PFSK-1 (cell line): Measurements from ENCODE around the gene NCOA7.

Source experiments
- FOXP2 ChIP-seq: optimal IDR thresholded peaks from 2 replicates; pipeline ENCODE3; 2011; ENCODE audit warnings: borderline replicate concordance, control low read depth, inconsistent platforms; ENCODE audit not compliant: insufficient read depth; ENCODE audit errors: extremely low read length, extremely low read depth
- POLR2AphosphoS5 ChIP-seq: IDR thresholded peaks from 2 replicates; pipeline ENCODE4 v1.6.1; 2012; ENCODE audit warnings: low read depth, mild to moderate bottlenecking, control low read depth, low read length, moderate library complexity
- REST ChIP-seq, 2 experiments: IDR thresholded peaks; 2 replicates each; pipeline versions ENCODE4 v1.6.1 to v1.8.0; 2011 to 2012; ENCODE audit warnings: low read depth in 2 of 2, low read length in 2 of 2, control low read depth in 1 of 2, inconsistent platforms in 1 of 2, mild to moderate bottlenecking in 1 of 2, moderate library complexity in 1 of 2; ENCODE audit not compliant: insufficient read depth in 1 of 2
- SIN3A ChIP-seq: IDR thresholded peaks from 2 replicates; pipeline ENCODE4 v1.6.1; 2012; ENCODE audit warnings: mild to moderate bottlenecking, low read length, moderate library complexity, borderline replicate concordance; ENCODE audit not compliant: insufficient read depth
- TAF1 ChIP-seq: IDR thresholded peaks from 2 replicates; pipeline ENCODE4 v1.6.1; 2012; ENCODE audit warnings: low read length, control low read depth, borderline replicate concordance; ENCODE audit not compliant: insufficient read depth

The NCOA7 gene

GRCh38 chr6:125743604-125744003 is 47.2 kb upstream of the NCOA7 start:
- TF ChIP-seq POLR2AphosphoS5, result no peak
- TF ChIP-seq FOXP2, result no peak
- TF ChIP-seq TAF1, result no peak
- no peak for TF ChIP-seq SIN3A
- TF ChIP-seq REST (IDR thresholded peaks at IDR 0.05; ENCODE audit: insufficient read depth in 1 of 2, low read depth in 2 of 2, low read length in 2 of 2), result no peak

GRCh38 chr6:125745281-125746018 is 45.3 kb upstream of the NCOA7 start:
- no peak for TF ChIP-seq TAF1

- TF ChIP-seq SIN3A, result no peak
- no peak for TF ChIP-seq POLR2AphosphoS5
- TF ChIP-seq FOXP2, result no peak
- TF ChIP-seq TAF1, result no peak
- TF ChIP-seq REST (IDR thresholded peaks at IDR 0.05; ENCODE audit: insufficient read depth in 1 of 2, low read depth in 2 of 2, low read length in 2 of 2), result no peak
These were observed 44.7 kb upstream of the NCOA7 start for GRCh38 chr6:125746019-125746414.

- TF ChIP-seq TAF1, result no peak
- TF ChIP-seq SIN3A, result no peak
- no peak for TF ChIP-seq REST (IDR thresholded peaks at IDR 0.05; ENCODE audit: insufficient read depth in 1 of 2, low read depth in 2 of 2, low read length in 2 of 2)
- TF ChIP-seq FOXP2, result no peak
- no peak for TF ChIP-seq POLR2AphosphoS5
These were observed 43.8 kb upstream of the NCOA7 start for GRCh38 chr6:125746731-125747588.

GRCh38 chr6:125747589-125748405 is 43.0 kb upstream of the NCOA7 start:
- TF ChIP-seq FOXP2 (no peak), SIN3A (no peak), POLR2AphosphoS5 (no peak), TAF1 (no peak), REST (IDR thresholded peaks at IDR 0.05; ENCODE audit: insufficient read depth in 1 of 2, low read depth in 2 of 2, low read length in 2 of 2) (no peak)
